Lower lobe of right lung (tissue), 2 donors: Measurements from ENCODE around the gene SORBS2. TPM values are rescaled to one million over a fixed set of nuclear protein-coding genes. Genes with fewer than 3 reads are reported as not detected.
A peak's percentile ranks its signal among the peaks of the same experiment; 100 is the strongest.

Source experiments
- ATAC-seq, 2 donors: fragments of 200-7000 bp; cut with Tn5 transposase; one replicate each; pipeline ENCODE4 v1.9.1; 2020 to 2022; ENCODE audit warnings: mild to moderate bottlenecking in 2 of 2, moderate library complexity in 2 of 2
- DNase-seq: peaks from one replicate; pipeline ENCODE4 v3.0.0-alpha.2; 2020
- H3K27ac ChIP-seq: fragments of 200-600 bp; one replicate; pipeline ENCODE4 v1.8.0; 2022
- H3K27me3 ChIP-seq: fragments of 200-600 bp; one replicate; pipeline ENCODE4 v1.8.0; 2022; ENCODE audit warnings: low read depth
- H3K36me3 ChIP-seq: fragments of 200-600 bp; one replicate; pipeline ENCODE4 v1.8.0; 2022; ENCODE audit warnings: mild to moderate bottlenecking
- H3K4me1 ChIP-seq: fragments of 200-600 bp; one replicate; pipeline ENCODE4 v1.8.0; 2022
- H3K4me3 ChIP-seq: fragments of 200-600 bp; one replicate; pipeline ENCODE4 v1.8.0; 2022; ENCODE audit warnings: mild to moderate bottlenecking
- H3K9me3 ChIP-seq: fragments of 200-600 bp; one replicate; pipeline ENCODE4 v1.8.0; 2022
- CTCF ChIP-seq: fragments of 200-600 bp; IDR thresholded peaks from one replicate; pipeline ENCODE4 v1.8.0; 2022; ENCODE audit warnings: antibody characterized with exemption, mild to moderate bottlenecking
- intact Hi-C: fragments of 100-400 bp; cut with DNase I; formaldehyde crosslinking; loops from one replicate; pipeline ENCODE4 v1.11.0; 2022
- total RNA-seq: library from RNA; stranded (reverse); fragmentation: NEBNext Ultra II Directional; extraction: Animal tissue kit (Norgen Biotek cat#: 25700); gene quantifications from one replicate; pipeline ENCODE4 v1.2.1, GENCODE V29; 2021
- donor health status: DM: no; HTN: yes; CAD: no; lungs with severe emphysema.

Gene SORBS2
- total RNA-seq, 1 donor from 2014 or later: 49.3 TPM

- Histone ChIP-seq H3K27me3 (no peaks in the 10 kb centered on the region), H3K9me3 (no peaks in the 10 kb centered on the region), H3K4me3 (peak overlapping the region; percentile 37), H3K36me3 (no peaks in the 10 kb centered on the region), H3K4me1 (peaks cover 24% of the 10 kb centered on the region), H3K27ac (peak overlapping the region; percentile 78)
- intact Hi-C loops: no loop called here
- ATAC-seq: peak; percentile 83 to 85
- TF ChIP-seq CTCF: no peak
- peak; percentile 67 for DNase-seq
Measured at GRCh38 chr4:185773419-185773818, 38.6 kb downstream of the SORBS2 start.

GRCh38 chr4:185772391-185773093, 39.5 kb downstream of the SORBS2 start:
- ATAC-seq (no peak), DNase-seq (no peak)
- H3K27ac ChIP-seq: peak overlapping the region; percentile 78
- no peaks in the 10 kb centered on the region for H3K9me3 ChIP-seq
- H3K27me3 ChIP-seq: no peaks in the 10 kb centered on the region
- no peaks in the 10 kb centered on the region for H3K36me3 ChIP-seq
- peak overlapping the region; percentile 37 for H3K4me3 ChIP-seq
- H3K4me1 ChIP-seq: peaks cover 24% of the 10 kb centered on the region
- intact Hi-C loops: no loop called here
- TF ChIP-seq CTCF: no peak

- Histone ChIP-seq H3K4me3 (no peak overlapping the region), H3K27ac (no peak overlapping the region), H3K4me1 (peaks cover 24% of the 10 kb centered on the region), H3K36me3 (no peaks in the 10 kb centered on the region), H3K9me3 (no peaks in the 10 kb centered on the region), H3K27me3 (no peaks in the 10 kb centered on the region)
- no peak for TF ChIP-seq CTCF
- intact Hi-C loops: no loop called here
- no peak for ATAC-seq
- DNase-seq: no peak
Measured at GRCh38 chr4:185771711-185772390, 40.1 kb downstream of the SORBS2 start.

- TF ChIP-seq CTCF: no peak
- Histone ChIP-seq H3K4me3 (no peak overlapping the region), H3K27ac (no peak overlapping the region), H3K9me3 (no peaks in the 10 kb centered on the region), H3K36me3 (no peaks in the 10 kb centered on the region), H3K27me3 (no peaks in the 10 kb centered on the region), H3K4me1 (no peaks in the 10 kb centered on the region)
- DNase-seq: no peak
- no peak for ATAC-seq
- intact Hi-C loops: no loop called here
Measured at GRCh38 chr4:185767528-185767927, 44.5 kb downstream of the SORBS2 start.

- H3K36me3 ChIP-seq: no peaks in the 10 kb centered on the region
- no peaks in the 10 kb centered on the region for H3K27me3 ChIP-seq
- H3K4me1 ChIP-seq: no peaks in the 10 kb centered on the region
- no peak for TF ChIP-seq CTCF
- H3K9me3 ChIP-seq: no peaks in the 10 kb centered on the region
- no peak overlapping the region for H3K27ac ChIP-seq
- H3K4me3 ChIP-seq: no peak overlapping the region
- DNase-seq (no peak), ATAC-seq (no peak)
- intact Hi-C loops: no loop called here
Measured at GRCh38 chr4:185764876-185765275, 47.1 kb downstream of the SORBS2 start.
